Activated T-helper 2 cell treated with anti-CD3 and anti-CD28 coated beads, Interferon-gamma antibody, Interleukin-2, Interleukin-4, amounts not matched to agents 10 μg/mL and 5 μg/mL and 100 μg/mL, durations not matched to agents 14 hours and 24 hours and 36 hours (primary cell): ENCODE results near the gene UBE2J1. TPM values are rescaled to one million over a fixed set of nuclear protein-coding genes. Genes with fewer than 3 reads are reported as not detected.

Experiments
- DNase-seq: peaks from one replicate; pipeline ENCODE4 v3.0.0; 2021; ENCODE audit warnings: low spot score
- H3K27ac Mint-ChIP-seq: one replicate; pipeline ENCODE4 v1.8.0; 2021; ENCODE audit warnings: mixed read lengths
- H3K27me3 Mint-ChIP-seq: one replicate; pipeline ENCODE4 v1.8.0; 2021; ENCODE audit warnings: low read depth, mixed read lengths
- H3K36me3 Mint-ChIP-seq: one replicate; pipeline ENCODE4 v1.8.0; 2021; ENCODE audit warnings: low read depth, mixed read lengths
- H3K4me1 Mint-ChIP-seq: one replicate; pipeline ENCODE4 v1.8.0; 2021; ENCODE audit warnings: low read depth, mixed read lengths
- H3K4me3 Mint-ChIP-seq: one replicate; pipeline ENCODE4 v1.8.0; 2021; ENCODE audit warnings: low read depth, mild to moderate bottlenecking, moderate library complexity, mixed read lengths
- H3K9me3 Mint-ChIP-seq: one replicate; pipeline ENCODE4 v1.8.0; 2021; ENCODE audit warnings: mixed read lengths
- intact Hi-C: fragments of 100-400 bp; cut with micrococcal nuclease; formaldehyde crosslinking; loops from one replicate; pipeline ENCODE4 v1.15.1; 2023
- total RNA-seq: library from RNA; stranded (reverse); gene quantifications from 2 replicates; pipeline ENCODE4 v1.2.3, GENCODE V29; 2022

UBE2J1 gene
- total RNA-seq, 1 donor from 2014 or later: 34.4 TPM

DNA sequence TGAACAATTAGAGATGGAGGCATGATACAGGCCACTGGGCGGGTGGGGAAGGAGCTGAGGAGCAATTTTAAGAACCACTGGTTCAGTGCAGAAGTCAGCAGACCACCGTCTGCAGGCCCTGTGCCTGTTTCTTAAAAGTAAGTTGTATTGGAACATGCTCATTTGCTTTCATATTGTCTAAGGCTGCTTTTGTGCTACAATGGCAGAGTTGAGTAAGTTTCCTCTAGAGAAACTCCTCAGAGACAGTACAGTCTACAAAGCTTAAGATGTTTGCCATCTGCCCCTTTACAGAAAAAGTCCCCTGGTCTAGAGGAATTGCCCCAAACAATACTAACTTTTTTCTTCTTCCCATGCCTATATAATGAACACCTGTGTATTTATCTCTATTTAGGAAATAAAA, 28.5 kb upstream of the UBE2J1 start:
- H3K4me3 Mint-ChIP-seq: no peak overlapping the region
- no peaks in the 10 kb centered on the region for H3K36me3 Mint-ChIP-seq
- peaks cover 18% of the 10 kb centered on the region for H3K4me1 Mint-ChIP-seq
- no peak overlapping the region for H3K27ac Mint-ChIP-seq
- intact Hi-C loops: no loop called here
- no peaks in the 10 kb centered on the region for H3K9me3 Mint-ChIP-seq
- no peak for DNase-seq
- H3K27me3 Mint-ChIP-seq: no peaks in the 10 kb centered on the region

GRCh38 chr6:89379281-89379680, 26.8 kb upstream of the UBE2J1 start:
- Mint-ChIP-seq H3K4me3 (no peak overlapping the region), H3K27me3 (no peaks in the 10 kb centered on the region), H3K4me1 (peaks cover 23% of the 10 kb centered on the region), H3K36me3 (no peaks in the 10 kb centered on the region), H3K27ac (no peak overlapping the region), H3K9me3 (no peaks in the 10 kb centered on the region)
- DNase-seq: no peak
- intact Hi-C loops: loop anchor here (10.0 kb wide), 1 partner anchor 1206 kb away; the partner anchor contains the start of gene MAP3K7

DNA sequence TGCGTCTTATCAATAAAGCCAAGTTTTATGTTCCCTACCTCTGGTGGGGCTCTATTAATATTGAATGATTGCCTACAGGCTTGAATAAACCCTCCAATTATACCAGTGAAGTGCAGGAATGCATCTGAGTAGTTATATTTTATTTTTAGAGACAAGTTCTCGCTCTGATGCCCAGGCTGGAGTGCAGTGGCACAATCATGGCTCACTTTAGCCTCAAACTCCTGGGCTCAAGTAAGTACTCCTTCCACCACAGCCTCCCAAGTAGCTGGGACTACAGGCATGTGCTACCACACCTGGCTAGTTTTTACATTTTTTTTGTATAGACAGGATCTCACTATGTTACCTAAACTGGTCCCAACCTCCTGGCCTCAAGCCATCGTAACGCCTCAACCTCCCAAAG, 26.1 kb upstream of the UBE2J1 start:
- DNase-seq: no peak
- H3K27ac Mint-ChIP-seq: no peak overlapping the region
- H3K4me1 Mint-ChIP-seq: peaks cover 26% of the 10 kb centered on the region
- no peaks in the 10 kb centered on the region for H3K36me3 Mint-ChIP-seq
- no peak overlapping the region for H3K4me3 Mint-ChIP-seq
- H3K9me3 Mint-ChIP-seq: no peaks in the 10 kb centered on the region
- intact Hi-C loops: loop anchor here (10.0 kb wide), 1 partner anchor 1206 kb away; the partner anchor contains the start of gene MAP3K7
- no peaks in the 10 kb centered on the region for H3K27me3 Mint-ChIP-seq

DNA sequence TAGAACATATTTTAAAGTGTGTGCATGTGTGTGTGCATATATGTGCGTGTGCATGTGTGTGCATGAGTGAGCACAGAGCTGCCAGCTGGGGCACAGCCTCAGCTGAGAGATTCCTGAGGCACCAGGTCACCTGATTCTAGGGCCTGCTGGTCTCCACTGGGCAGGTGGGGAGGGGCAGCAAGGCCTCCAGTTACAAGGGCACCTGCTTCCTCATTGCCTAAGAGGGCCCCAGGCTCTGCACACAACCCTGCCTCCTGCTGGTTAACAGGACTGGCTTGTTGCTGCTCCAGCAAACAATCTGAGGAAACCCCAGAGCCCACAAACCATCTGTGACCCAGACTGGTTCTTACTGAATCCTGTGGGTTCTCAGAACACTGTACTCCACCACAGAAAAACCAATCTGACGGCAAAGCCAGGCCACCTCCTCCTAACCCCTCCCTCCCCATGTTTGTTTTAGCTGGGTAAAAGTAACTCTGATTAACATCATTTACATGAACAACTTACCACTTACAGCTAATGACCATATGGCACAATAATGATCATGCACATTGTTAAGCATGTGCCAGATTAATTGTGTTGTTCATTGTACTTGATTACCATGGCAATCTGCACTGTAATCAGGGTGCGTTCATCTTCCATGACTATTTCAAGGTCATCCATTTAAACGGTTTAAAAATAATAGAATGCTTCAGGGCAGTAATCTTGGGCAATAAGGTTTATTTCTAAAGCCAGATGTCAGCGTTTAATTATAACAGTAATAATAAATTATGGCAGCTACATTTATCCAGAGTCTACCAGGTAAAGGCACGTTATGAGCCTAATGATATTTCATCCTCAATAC, 23.1 kb upstream of the UBE2J1 start:
- intact Hi-C loops: loop anchor here (1.0 to 10.0 kb wide), 2 partner anchors 393 to 1209 kb away; partner anchors contain the start of gene MAP3K7

GRCh38 chr6:89372506-89372901, 20.0 kb upstream of the UBE2J1 start:
- no peaks in the 10 kb centered on the region for H3K36me3 Mint-ChIP-seq
- peak overlapping the region; percentile 47 for H3K27ac Mint-ChIP-seq
- no peak overlapping the region for H3K4me3 Mint-ChIP-seq
- peaks cover 32% of the 10 kb centered on the region for H3K4me1 Mint-ChIP-seq
- H3K27me3 Mint-ChIP-seq: no peaks in the 10 kb centered on the region
- intact Hi-C loops: loop anchor here (1.0 to 10.0 kb wide), 5 partner anchors 16 to 1212 kb away; partner anchors contain the start of genes ANKRD6, LYRM2, MAP3K7 and RRAGD
- peak; percentile 20 for DNase-seq
- no peaks in the 10 kb centered on the region for H3K9me3 Mint-ChIP-seq

More for the DNA sequence above, 23.1 kb upstream of the UBE2J1 start:
- peak; percentile 77 for DNase-seq
- no peak overlapping the region for H3K4me3 Mint-ChIP-seq
- H3K27me3 Mint-ChIP-seq: no peaks in the 10 kb centered on the region
- H3K36me3 Mint-ChIP-seq: no peaks in the 10 kb centered on the region
- no peaks in the 10 kb centered on the region for H3K9me3 Mint-ChIP-seq
- no peak overlapping the region for H3K27ac Mint-ChIP-seq
- H3K4me1 Mint-ChIP-seq: peaks cover 38% of the 10 kb centered on the region

DNA sequence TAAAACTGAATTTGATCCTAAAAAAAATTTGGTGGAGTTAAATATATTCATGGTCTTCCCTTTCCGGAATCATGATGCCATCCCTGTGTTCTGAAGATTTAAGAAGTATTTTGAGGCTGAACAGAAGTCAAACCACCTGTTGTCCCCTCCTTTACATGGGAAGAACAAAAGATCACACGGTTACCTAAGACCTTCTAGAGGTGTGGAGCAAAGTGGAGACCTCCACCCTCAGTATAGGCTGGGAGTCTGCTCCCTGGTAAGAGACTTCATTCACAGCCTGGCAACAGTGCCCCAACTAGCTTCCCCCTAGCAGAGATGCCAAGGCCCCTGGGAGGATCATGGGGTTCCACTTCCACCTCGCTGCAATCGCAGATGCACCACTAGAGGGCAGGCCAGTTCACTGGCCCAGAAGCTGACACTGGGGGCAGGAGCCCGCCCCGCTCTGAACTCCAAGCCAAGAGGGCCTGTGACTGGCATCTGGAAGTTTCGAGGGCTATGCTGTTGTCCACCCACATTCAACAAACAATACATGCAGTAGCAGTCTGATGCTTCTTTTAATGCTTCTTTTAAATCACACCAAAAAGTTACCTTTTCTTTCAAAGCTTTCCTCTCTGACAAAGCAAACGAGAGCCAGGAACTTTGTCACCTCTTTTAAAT, 19.5 kb upstream of the UBE2J1 start:
- no peak overlapping the region for H3K4me3 Mint-ChIP-seq
- peak; percentile 74 for DNase-seq
- no peaks in the 10 kb centered on the region for H3K9me3 Mint-ChIP-seq
- peaks cover 30% of the 10 kb centered on the region for H3K4me1 Mint-ChIP-seq
- intact Hi-C loops: loop anchor here (1.0 to 10.0 kb wide), 5 partner anchors 15 to 1213 kb away; partner anchors contain the start of genes ANKRD6, LYRM2, MAP3K7 and RRAGD
- no peaks in the 10 kb centered on the region for H3K36me3 Mint-ChIP-seq
- no peaks in the 10 kb centered on the region for H3K27me3 Mint-ChIP-seq
- H3K27ac Mint-ChIP-seq: peak overlapping the region; percentile 47

DNA sequence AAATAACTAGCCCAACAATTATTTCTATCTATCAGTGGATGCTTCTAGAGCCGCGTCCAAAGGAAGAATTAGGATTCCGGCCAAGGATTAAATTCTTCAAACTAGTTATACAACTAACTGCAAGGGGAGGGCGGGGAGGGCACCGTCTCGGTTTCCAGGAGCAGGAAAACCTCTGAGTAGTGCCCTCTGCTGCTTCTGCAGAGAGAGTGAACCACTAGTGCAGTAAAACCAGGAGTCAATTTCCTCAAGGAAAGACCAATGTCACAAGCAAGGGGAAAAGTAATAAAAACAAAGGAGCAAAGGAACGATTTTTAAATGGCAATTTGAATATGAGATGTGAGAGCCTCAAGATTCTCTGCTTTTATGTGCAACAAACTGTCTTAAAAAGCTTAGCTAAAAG, 16.5 kb upstream of the UBE2J1 start:
- no peak for DNase-seq
- intact Hi-C loops: loop anchor here (1.0 to 5.0 kb wide), 3 partner anchors 87 to 241 kb away; no protein-coding TSS in a partner anchor
- no peak overlapping the region for H3K4me3 Mint-ChIP-seq
- no peak overlapping the region for H3K27ac Mint-ChIP-seq
- no peaks in the 10 kb centered on the region for H3K36me3 Mint-ChIP-seq
- no peaks in the 10 kb centered on the region for H3K9me3 Mint-ChIP-seq
- no peaks in the 10 kb centered on the region for H3K27me3 Mint-ChIP-seq
- peaks cover 29% of the 10 kb centered on the region for H3K4me1 Mint-ChIP-seq

DNA sequence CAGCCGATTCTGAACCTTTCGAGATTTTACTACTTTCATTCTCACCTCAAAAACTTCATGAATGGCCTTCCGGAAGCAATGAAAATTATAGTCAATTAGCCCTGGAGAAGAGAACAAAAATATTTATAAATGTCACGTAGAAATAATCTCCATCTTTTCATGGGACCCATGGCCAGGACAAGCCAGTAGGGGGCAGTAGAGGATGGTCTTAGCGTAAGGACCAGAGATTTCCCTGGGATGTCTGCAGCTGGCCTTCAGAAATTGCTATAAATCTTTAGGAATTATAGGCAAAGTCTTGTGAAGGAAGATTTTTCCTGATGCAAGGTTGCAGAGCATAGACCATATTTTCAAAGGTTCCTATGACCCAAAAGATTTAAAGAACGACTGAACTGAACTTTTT, 15.6 kb upstream of the UBE2J1 start:
- no peaks in the 10 kb centered on the region for H3K9me3 Mint-ChIP-seq
- peaks cover 27% of the 10 kb centered on the region for H3K4me1 Mint-ChIP-seq
- intact Hi-C loops: loop anchor here (1.0 to 5.0 kb wide), 3 partner anchors 86 to 242 kb away; no protein-coding TSS in a partner anchor
- DNase-seq: peak; percentile 29
- no peak overlapping the region for H3K4me3 Mint-ChIP-seq
- no peaks in the 10 kb centered on the region for H3K36me3 Mint-ChIP-seq
- no peaks in the 10 kb centered on the region for H3K27me3 Mint-ChIP-seq
- no peak overlapping the region for H3K27ac Mint-ChIP-seq

- H3K4me1 Mint-ChIP-seq: peaks cover 28% of the 10 kb centered on the region
- DNase-seq: no peak
- H3K36me3 Mint-ChIP-seq: no peaks in the 10 kb centered on the region
- intact Hi-C loops: no loop called here
- H3K4me3 Mint-ChIP-seq: no peak overlapping the region
- no peaks in the 10 kb centered on the region for H3K9me3 Mint-ChIP-seq
- no peaks in the 10 kb centered on the region for H3K27me3 Mint-ChIP-seq
- no peak overlapping the region for H3K27ac Mint-ChIP-seq
Measured at GRCh38 chr6:89364586-89364985, 12.1 kb upstream of the UBE2J1 start.

DNA sequence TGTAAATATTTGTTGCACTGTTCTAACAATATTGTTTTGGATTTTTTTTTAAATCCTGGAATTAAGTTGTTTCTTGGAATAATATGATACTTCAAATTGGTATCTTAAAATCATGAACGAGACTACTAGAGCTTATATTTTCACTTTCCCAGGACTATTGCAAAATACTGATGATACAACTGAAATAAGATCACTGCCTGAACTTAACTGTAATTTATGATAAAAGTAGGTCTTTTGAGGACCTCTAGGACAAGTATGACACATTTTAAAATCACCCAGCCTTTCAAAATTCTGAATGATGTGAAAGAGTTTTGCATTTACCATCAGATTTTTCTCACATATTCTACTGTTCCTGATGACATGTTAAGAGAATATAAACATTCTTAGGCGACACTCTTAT, 8.6 kb upstream of the UBE2J1 start:
- Mint-ChIP-seq H3K27me3 (no peaks in the 10 kb centered on the region), H3K36me3 (no peaks in the 10 kb centered on the region), H3K4me3 (no peak overlapping the region), H3K27ac (no peak overlapping the region), H3K4me1 (peaks cover 52% of the 10 kb centered on the region), H3K9me3 (no peaks in the 10 kb centered on the region)
- DNase-seq: no peak
- intact Hi-C loops: no loop called here

- H3K9me3 Mint-ChIP-seq: no peaks in the 10 kb centered on the region
- no peak overlapping the region for H3K4me3 Mint-ChIP-seq
- H3K27me3 Mint-ChIP-seq: no peaks in the 10 kb centered on the region
- no peak for DNase-seq
- intact Hi-C loops: no loop called here
- H3K36me3 Mint-ChIP-seq: no peaks in the 10 kb centered on the region
- peak overlapping the region; percentile 43 for H3K27ac Mint-ChIP-seq
- peaks cover 52% of the 10 kb centered on the region for H3K4me1 Mint-ChIP-seq
Measured at GRCh38 chr6:89360415-89360999, 8.0 kb upstream of the UBE2J1 start.

DNA sequence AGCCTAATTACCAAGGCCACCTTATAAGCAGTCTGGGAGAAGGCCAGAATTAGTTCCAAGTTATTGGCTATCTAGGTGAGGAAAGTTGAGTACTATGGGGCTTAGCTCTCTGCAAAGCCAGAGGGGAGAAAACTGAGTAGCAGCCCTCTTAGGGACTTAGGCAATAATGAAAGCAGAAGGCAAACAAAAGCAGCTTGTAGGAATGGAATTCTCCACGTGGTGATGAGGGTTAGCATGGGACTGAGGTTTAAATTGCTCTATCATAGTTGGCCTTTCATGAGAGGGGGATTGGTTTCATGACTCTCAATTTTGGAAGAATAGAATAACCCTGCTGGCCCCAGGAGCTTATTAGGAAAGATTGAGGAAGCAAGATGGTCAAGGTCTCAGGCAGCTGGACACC, 7.0 kb upstream of the UBE2J1 start:
- H3K27me3 Mint-ChIP-seq: no peaks in the 10 kb centered on the region
- intact Hi-C loops: loop anchor here (10.0 kb wide), 2 partner anchors 275 to 395 kb away; partner anchors contain the start of genes LYRM2 and RNGTT
- no peak overlapping the region for H3K27ac Mint-ChIP-seq
- no peak overlapping the region for H3K4me3 Mint-ChIP-seq
- H3K36me3 Mint-ChIP-seq: no peaks in the 10 kb centered on the region
- DNase-seq: no peak
- no peaks in the 10 kb centered on the region for H3K9me3 Mint-ChIP-seq
- H3K4me1 Mint-ChIP-seq: peaks cover 49% of the 10 kb centered on the region
